K562 (cell line): ENCODE data around the gene LGI4. TPM values are rescaled to one million over a fixed set of nuclear protein-coding genes. Genes with fewer than 3 reads are reported as not detected.
A peak's percentile ranks its signal among the peaks of the same experiment; 100 is the strongest.

ENCODE experiments used
- AFF4 ChIP-seq: sonication (generic); formaldehyde crosslinking; IDR thresholded peaks from 2 replicates; pipeline ENCODE4 v1.8.0; 2023; ENCODE audit warnings: mild to moderate bottlenecking, missing genetic modification reagents
- ATF2 ChIP-seq: sonication (generic); formaldehyde crosslinking; IDR thresholded peaks from 2 replicates; pipeline ENCODE4 v1.8.1; 2022; ENCODE audit warnings: missing genetic modification reagents
- BRF2 ChIP-seq: IDR thresholded peaks from 3 replicates; pipeline ENCODE4 v1.6.1; 2011; ENCODE audit warnings: borderline replicate concordance, mild to moderate bottlenecking; ENCODE audit not compliant: insufficient read length, insufficient read depth
- CREB5 ChIP-seq: fragments of 250-450 bp; sonication (Bioruptor Pico); IDR thresholded peaks from 2 replicates; pipeline ENCODE4 v1.5.0; 2020; ENCODE audit warnings: mild to moderate bottlenecking
- CTBP1 ChIP-seq: fragments of 450-650 bp; IDR thresholded peaks from 2 replicates; pipeline ENCODE4 v1.6.1; 2016; ENCODE audit warnings: borderline replicate concordance
- GATAD2B ChIP-seq: fragments of 450-650 bp; IDR thresholded peaks from 2 replicates; pipeline ENCODE4 v1.6.1; 2017; ENCODE audit warnings: mild to moderate bottlenecking, borderline replicate concordance
- NCOA6 ChIP-seq: fragments of 450-650 bp; IDR thresholded peaks from 2 replicates; pipeline ENCODE4 v1.6.1; 2017; ENCODE audit warnings: mild to moderate bottlenecking
- OTX1 ChIP-seq: fragments of 450-650 bp; formaldehyde crosslinking; IDR thresholded peaks from 2 replicates; pipeline ENCODE4 v1.4.0; 2022; ENCODE audit warnings: mild to moderate bottlenecking
- PHF8 ChIP-seq: fragments of 200-600 bp; sonication (generic); IDR thresholded peaks from 2 replicates; pipeline ENCODE4 v1.6.1; 2012; ENCODE audit warnings: mixed run types, mild to moderate bottlenecking, inconsistent platforms, low read length, moderate library complexity, borderline replicate concordance
- PHTF2 ChIP-seq: fragments of 250-450 bp; sonication (Bioruptor Pico); IDR thresholded peaks from 2 replicates; pipeline ENCODE4 v1.5.0; 2021; ENCODE audit warnings: mild to moderate bottlenecking
- PREB ChIP-seq: sonication (generic); formaldehyde crosslinking; IDR thresholded peaks from 2 replicates; pipeline ENCODE4 v1.8.1; 2023; ENCODE audit warnings: mild to moderate bottlenecking, missing genetic modification reagents
- RBM22 ChIP-seq: fragments of 200-400 bp; formaldehyde crosslinking; IDR thresholded peaks from 2 replicates; pipeline ENCODE4 v1.6.1; 2018; ENCODE audit warnings: low read length, low read depth; ENCODE audit not compliant: poor library complexity, severe bottlenecking
- SNAPC5 ChIP-seq: fragments of 250-450 bp; sonication (Bioruptor Pico); IDR thresholded peaks from 2 replicates; pipeline ENCODE4 v1.8.0; 2021; ENCODE audit warnings: moderate library complexity, mild to moderate bottlenecking, inconsistent platforms
- TCFL5 ChIP-seq: fragments of 250-450 bp; sonication (Bioruptor Pico); conservative IDR thresholded peaks from 2 replicates; pipeline ENCODE4 v1.6.1; 2021; ENCODE audit warnings: mild to moderate bottlenecking, moderate library complexity, matching md5 sums
- ZNF280A ChIP-seq: fragments of 450-650 bp; IDR thresholded peaks from 2 replicates; pipeline ENCODE4 v1.6.1; 2018; ENCODE audit warnings: mild to moderate bottlenecking, low read depth; ENCODE audit not compliant: partially characterized antibody
- polyA plus RNA-seq, 8 experiments: library from polyadenylated mRNA; depleted of rRNA in 4 of 8; stranded (reverse) in 5 of 8; unstranded in 3 of 8; fragments of >200 nt; fragmentation: Nextera tagmentation in 2 of 8; fragmentation: Illumina TruSeq in 1 of 8; extraction: Ambion mirVana in 2 of 8; extraction: Trizol in 1 of 8; gene quantifications; 2 replicates each; pipeline versions ENCODE4 v1.2.1 to v1.2.3, GENCODE V29; 2011 to 2014; ENCODE audit warnings: inconsistent platforms in 1 of 8, missing spikeins in 1 of 8
- total RNA-seq, 7 experiments: library from RNA; depleted of rRNA in 6 of 7; stranded (reverse); fragments of >200 nt in 6 of 7; fragmentation: Illumina TruSeq in 2 of 7; extraction: Trizol in 2 of 7; gene quantifications; 2 replicates each; pipeline versions ENCODE4 v1.2.1 to v1.2.3, GENCODE V29; 2011 to 2021; ENCODE audit warnings: low replicate concordance in 1 of 7

Gene LGI4
- total and polyA plus RNA-seq, 9 of the 15 experiments (the other 6 are each of a cell fraction or from before 2014, with no cell fraction given) = 0.14 to 0.30 (median 0.24) TPM; not detected in 4

GRCh38 chr19:35165200-35166058 is 30.6 kb upstream of the LGI4 start (continued):
- peak; percentile 75; the same call in 1 of the 2 replicates for TF ChIP-seq CREB5
- no peak for TF ChIP-seq ZNF280A
- TF ChIP-seq PHF8 = no peak
- peak; percentile 79; the same call in 1 of the 2 replicates for TF ChIP-seq OTX1 (CRISPR knock-in tag)
- peak; percentile 30; the same call in 1 of the 2 replicates for TF ChIP-seq CTBP1
- TF ChIP-seq NCOA6 = no peak
- peak; percentile 72; the same call in 1 of the 2 replicates for TF ChIP-seq TCFL5 (CRISPR knock-in tag)
- no peak for TF ChIP-seq AFF4 (CRISPR knock-in tag)
- no peak for TF ChIP-seq RBM22
- TF ChIP-seq PHTF2 (CRISPR knock-in tag) = no peak
- no peak for TF ChIP-seq PREB (CRISPR knock-in tag)
- 0 out of 2 replicates have a peak, but pooled peaks have one; percentile 40 for TF ChIP-seq SNAPC5 (CRISPR knock-in tag)
- TF ChIP-seq ATF2 (CRISPR knock-in tag) = no peak
- TF ChIP-seq BRF2 = no peak
- no peak for TF ChIP-seq GATAD2B
